HepG2 (cell line): Measurements from ENCODE around the gene CDH13. TPM values are rescaled to one million over a fixed set of nuclear protein-coding genes. Genes with fewer than 3 reads are reported as not detected.

ENCODE experiments used
- ATAC-seq: fragments of 200-7000 bp; cut with Tn5 transposase; 3 replicates; pipeline ENCODE4 v1.9.1; 2020; ENCODE audit warnings: mild to moderate bottlenecking, moderate library complexity
- BruUV-seq: library from RNA; stranded (reverse); fragments of 400-500 nt; replicated peaks from 2 replicates; lab custom pipeline; 2021; lab: Mats Ljungman, UMichigan
- CTCF ChIA-PET: fragments of 300-600 bp; formaldehyde crosslinking; extraction: SDS; loops from one replicate; lab custom pipeline; 2021; ENCODE audit warnings: low total read pairs, inconsistent platforms, low intra/inter-chr PET ratio; lab: Yijun Ruan, JAX
- POLR2A ChIA-PET: fragments of 350-600 bp; sonication (Branson Sonifier 250); formaldehyde crosslinking; loops from one replicate; lab custom pipeline; 2020; ENCODE audit warnings: antibody characterized with exemption, inconsistent platforms; lab: Yijun Ruan, JAX
- DNase-seq: peaks from one replicate; pipeline ENCODE4 v3.0.0-alpha.2; 2015; ENCODE audit warnings: low spot score
- FAIRE-seq: peaks from 3 replicates; lab custom pipeline; 2011; peaks lifted over from hg19 to GRCh38; lab: Jason Lieb, UNC
- H2AFZ ChIP-seq: one replicate; pipeline ENCODE4 v1.6.1; 2011; ENCODE audit warnings: low read length, inconsistent platforms
- H3K27ac ChIP-seq: fragments of 300-600 bp; 3 replicates; pipeline ENCODE4 v1.8.0; 2011; ENCODE audit warnings: mixed run types, mild to moderate bottlenecking, mixed read lengths, low read length, inconsistent platforms; ENCODE audit not compliant: insufficient read depth; ENCODE audit errors: extremely low read length
- H3K27me3 ChIP-seq, 2 experiments: fragments of 200-600 bp in 1 of 2; 2 replicates in 1 of 2; 3 replicates in 1 of 2; pipeline versions ENCODE4 v1.6.0 to v1.8.0; 2011; ENCODE audit warnings: low read length in 2 of 2, mild to moderate bottlenecking in 2 of 2, moderate library complexity in 2 of 2, inconsistent platforms in 1 of 2; ENCODE audit not compliant: insufficient read depth in 2 of 2, control insufficient read depth in 1 of 2
- H3K36me3 ChIP-seq, 2 experiments: fragments of 200-600 bp in 1 of 2; replicated peaks in 1 of 2; 2 replicates in 1 of 2; 3 replicates in 1 of 2; pipeline versions ENCODE4 v1.5.1 to v1.8.0; 2011; ENCODE audit warnings: low read length in 2 of 2, inconsistent platforms in 1 of 2; ENCODE audit not compliant: insufficient read depth in 2 of 2, control insufficient read depth in 1 of 2
- H3K4me1 ChIP-seq: 2 replicates; pipeline ENCODE4 v1.5.1; 2012; ENCODE audit warnings: low read length, inconsistent platforms; ENCODE audit not compliant: insufficient read depth
- H3K4me2 ChIP-seq: 2 replicates; pipeline ENCODE4 v1.6.0; 2011; ENCODE audit warnings: low read depth, low read length, inconsistent platforms
- H3K4me3 ChIP-seq, 3 experiments: fragments of 200-600 bp in 1 of 3; sonication (generic), shearing (Covaris generic) in 1 of 3; replicated peaks in 1 of 3; 2 replicates each; pipeline ENCODE4 v1.5.1; 2011 to 2016; ENCODE audit warnings: low read length in 3 of 3, inconsistent platforms in 2 of 3, low read depth in 2 of 3, mild to moderate bottlenecking in 2 of 3, control low read depth in 1 of 3, mixed read lengths in 1 of 3; ENCODE audit not compliant: insufficient read depth in 1 of 3
- H3K79me2 ChIP-seq: one replicate; pipeline ENCODE4 v1.6.1; 2011; ENCODE audit warnings: low read length, inconsistent platforms; ENCODE audit not compliant: insufficient read depth
- H3K9ac ChIP-seq: 2 replicates; pipeline ENCODE4 v1.6.0; 2011; ENCODE audit warnings: mild to moderate bottlenecking, low read depth, low read length, inconsistent platforms; ENCODE audit not compliant: insufficient read depth
- H3K9me3 ChIP-seq: 2 replicates; pipeline ENCODE4 v1.5.1; 2012; ENCODE audit warnings: mild to moderate bottlenecking, low read length
- H4K20me1 ChIP-seq: 2 replicates; pipeline ENCODE4 v1.6.0; 2011; ENCODE audit warnings: inconsistent platforms, mild to moderate bottlenecking, low read length, moderate library complexity; ENCODE audit not compliant: insufficient read depth
- CBX2 ChIP-seq, 2 experiments: fragments of 200-600 bp in 1 of 2; sonication (generic); formaldehyde crosslinking in 1 of 2; IDR thresholded peaks; 2 replicates each; pipeline versions ENCODE4 v1.7.0 to v1.8.1; 2018 to 2022; ENCODE audit warnings: low read depth in 2 of 2, low read length in 1 of 2, mild to moderate bottlenecking in 1 of 2, missing genetic modification reagents in 1 of 2
- ELF3 ChIP-seq: IDR thresholded peaks from 2 replicates; pipeline ENCODE4 v1.6.1; 2016; ENCODE audit warnings: missing genetic modification reagents, missing compliant biosample characterization
- GLI4 ChIP-seq: sonication (generic); formaldehyde crosslinking; IDR thresholded peaks from 2 replicates; pipeline ENCODE4 v1.5.1; 2020; ENCODE audit warnings: missing genetic modification reagents, mild to moderate bottlenecking, moderate library complexity, borderline replicate concordance
- JUN ChIP-seq: sonication (generic); formaldehyde crosslinking; IDR thresholded peaks from 2 replicates; pipeline ENCODE4 v1.4.0; 2020; ENCODE audit warnings: mild to moderate bottlenecking, missing genetic modification reagents
- KDM6A ChIP-seq: IDR thresholded peaks from 2 replicates; pipeline ENCODE4 v1.6.1; 2016; ENCODE audit warnings: low read depth
- MTF1 ChIP-seq: sonication (generic); formaldehyde crosslinking; IDR thresholded peaks from 2 replicates; pipeline ENCODE4 v1.5.0; 2020; ENCODE audit warnings: missing genetic modification reagents
- NR2F2 ChIP-seq: IDR thresholded peaks from 2 replicates; pipeline ENCODE4 v1.6.1; 2012; ENCODE audit warnings: low read depth, inconsistent platforms, borderline replicate concordance
- RARG ChIP-seq: sonication (generic); formaldehyde crosslinking; IDR thresholded peaks from 2 replicates; pipeline ENCODE4 v1.4.0; 2020; ENCODE audit warnings: low read depth, mild to moderate bottlenecking, missing genetic modification reagents
- RBM39 ChIP-seq: fragments of 200-400 bp; formaldehyde crosslinking; IDR thresholded peaks from one replicate; pipeline ENCODE4 v1.6.1; 2018; ENCODE audit warnings: antibody characterized with exemption, mild to moderate bottlenecking, low read depth, low read length; ENCODE audit not compliant: poor library complexity, severe bottlenecking
- SMARCE1 ChIP-seq: fragments of 450-650 bp; IDR thresholded peaks from 2 replicates; pipeline ENCODE4 v1.6.1; 2017; ENCODE audit warnings: borderline replicate concordance
- XBP1 ChIP-seq: sonication (generic); formaldehyde crosslinking; IDR thresholded peaks from 2 replicates; pipeline ENCODE4 v1.5.0; 2020; ENCODE audit warnings: missing genetic modification reagents
- ZBTB1 ChIP-seq: sonication (generic); formaldehyde crosslinking; IDR thresholded peaks from 2 replicates; pipeline ENCODE4 v1.4.0; 2020; ENCODE audit warnings: missing genetic modification reagents, borderline replicate concordance
- ZNF260 ChIP-seq: sonication (generic); formaldehyde crosslinking; IDR thresholded peaks from 2 replicates; pipeline ENCODE4 v1.4.0; 2020; ENCODE audit warnings: missing genetic modification reagents, low read depth, mild to moderate bottlenecking, borderline replicate concordance
- ZNF644 ChIP-seq: IDR thresholded peaks from 2 replicates; pipeline ENCODE4 v1.6.1; 2016; ENCODE audit warnings: low read depth
- WGBS: methylation state at CpG from one replicate; pipeline ENCODE4 v1.1.6; 2017; ENCODE audit warnings: low lambda C conversion rate; 5-methylcytosine and 5-hydroxymethylcytosine counted together
- in situ Hi-C: cut with HindIII; loops from 2 replicates; pipeline ENCODE4 v1.10.0; 2017; ENCODE audit warnings: low pct_unique_long_range_greater_than_20kb; ENCODE audit not compliant: extremely low pct_ligation_motif_present
- intact Hi-C: fragments of 100-400 bp; cut with micrococcal nuclease; formaldehyde crosslinking; loops from one replicate; pipeline ENCODE4 v1.10.0; 2022; ENCODE audit not compliant: unreplicated experiment
- polyA plus RNA-seq, 8 experiments: library from polyadenylated mRNA; depleted of rRNA in 3 of 8; stranded (reverse) in 7 of 8; unstranded in 1 of 8; fragments of >200 nt; fragmentation: Illumina TruSeq in 4 of 8; extraction: Trizol in 4 of 8; gene quantifications; 2 replicates each; pipeline versions ENCODE4 v1.2.1 to v1.2.3, GENCODE V29; 2011 to 2016; ENCODE audit warnings: low read depth in 4 of 8, missing spikeins in 1 of 8, mixed read lengths in 1 of 8; ENCODE audit not compliant: insufficient read depth in 1 of 8
- total RNA-seq, 5 experiments: library from RNA; depleted of rRNA; stranded (reverse); fragments of >200 nt; fragmentation: Illumina TruSeq; extraction: Trizol; gene quantifications; 2 replicates each; pipeline ENCODE4 v1.2.3, GENCODE V29; 2016; ENCODE audit warnings: low read depth in 1 of 5
- TF ChIP-seq, protein P1 (sequence below): sonication (generic); formaldehyde crosslinking; IDR thresholded peaks from 2 replicates; pipeline ENCODE4 v1.4.0; 2020; ENCODE audit warnings: mild to moderate bottlenecking, missing genetic modification reagents
- TF ChIP-seq, protein P2 (sequence below): sonication (generic); formaldehyde crosslinking; IDR thresholded peaks from 2 replicates; pipeline ENCODE4 v1.5.1; 2020; ENCODE audit warnings: missing genetic modification reagents, mild to moderate bottlenecking, borderline replicate concordance
- TF ChIP-seq, protein P3 (sequence below): sonication (generic); formaldehyde crosslinking; IDR thresholded peaks from 2 replicates; pipeline ENCODE4 v1.4.0; 2020; ENCODE audit warnings: missing genetic modification reagents, borderline replicate concordance

Gene CDH13
- total and polyA plus RNA-seq, 2 of the 13 experiments (the other 11 are each of a cell fraction or from before 2014, with no cell fraction given): not detected

DNA sequence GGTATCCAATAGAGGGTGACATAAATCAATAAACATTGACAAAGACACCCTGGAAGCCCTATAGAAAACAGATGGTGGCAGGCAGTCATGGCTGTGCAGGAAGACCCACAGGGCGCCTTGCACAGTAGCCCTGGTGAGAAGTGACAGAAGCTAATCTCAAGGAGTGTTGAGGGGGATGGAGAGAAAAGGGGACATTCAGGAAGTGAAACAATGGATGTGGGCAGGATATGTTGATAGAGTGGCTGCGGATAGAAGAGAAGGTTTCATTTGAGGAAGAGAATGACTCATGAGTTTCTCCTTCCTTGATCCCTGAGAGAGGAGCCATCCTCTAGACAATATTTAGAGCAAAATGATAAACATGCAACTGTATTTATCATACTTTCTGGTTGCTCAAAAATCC lies 712.2 kb downstream of the CDH13 start (continued):
- TF ChIP-seq, protein P1, sequence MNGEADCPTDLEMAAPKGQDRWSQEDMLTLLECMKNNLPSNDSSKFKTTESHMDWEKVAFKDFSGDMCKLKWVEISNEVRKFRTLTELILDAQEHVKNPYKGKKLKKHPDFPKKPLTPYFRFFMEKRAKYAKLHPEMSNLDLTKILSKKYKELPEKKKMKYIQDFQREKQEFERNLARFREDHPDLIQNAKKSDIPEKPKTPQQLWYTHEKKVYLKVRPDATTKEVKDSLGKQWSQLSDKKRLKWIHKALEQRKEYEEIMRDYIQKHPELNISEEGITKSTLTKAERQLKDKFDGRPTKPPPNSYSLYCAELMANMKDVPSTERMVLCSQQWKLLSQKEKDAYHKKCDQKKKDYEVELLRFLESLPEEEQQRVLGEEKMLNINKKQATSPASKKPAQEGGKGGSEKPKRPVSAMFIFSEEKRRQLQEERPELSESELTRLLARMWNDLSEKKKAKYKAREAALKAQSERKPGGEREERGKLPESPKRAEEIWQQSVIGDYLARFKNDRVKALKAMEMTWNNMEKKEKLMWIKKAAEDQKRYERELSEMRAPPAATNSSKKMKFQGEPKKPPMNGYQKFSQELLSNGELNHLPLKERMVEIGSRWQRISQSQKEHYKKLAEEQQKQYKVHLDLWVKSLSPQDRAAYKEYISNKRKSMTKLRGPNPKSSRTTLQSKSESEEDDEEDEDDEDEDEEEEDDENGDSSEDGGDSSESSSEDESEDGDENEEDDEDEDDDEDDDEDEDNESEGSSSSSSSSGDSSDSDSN (CRISPR knock-in tag): no peak
- no peak for TF ChIP-seq ZNF644 (CRISPR knock-in tag)
- TF ChIP-seq JUN (CRISPR knock-in tag): no peak

DNA sequence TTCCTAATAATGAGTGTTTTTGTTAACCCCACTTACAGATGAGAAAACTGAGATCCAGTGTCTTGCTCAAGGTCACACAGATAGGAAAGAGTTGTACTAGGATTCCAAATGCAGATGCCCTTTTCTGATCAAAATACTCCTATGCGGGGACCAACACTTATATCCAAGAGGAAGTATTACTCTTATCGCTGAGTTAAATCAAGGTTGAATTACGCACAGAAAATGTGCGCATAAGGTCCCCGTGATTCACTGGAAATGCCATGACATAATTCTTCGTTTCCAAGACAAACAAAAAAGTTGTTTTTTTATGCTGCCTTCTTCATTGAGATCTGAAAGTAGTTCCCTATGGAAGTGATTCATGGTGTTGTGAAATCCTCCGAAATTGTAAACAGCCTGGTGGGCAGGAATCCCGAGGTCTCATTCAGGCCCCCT lies 717.2 kb downstream of the CDH13 start:
- ATAC-seq: no peak
- in situ Hi-C loops: no loop called here
- Histone ChIP-seq H3K4me2 (no peak overlapping the region), H2AFZ (no peak overlapping the region)
- CTCF ChIA-PET: no interaction called here
- no peak for TF ChIP-seq ZNF260
- TF ChIP-seq ELF3: no peak
- TF ChIP-seq RARG (CRISPR knock-in tag): no peak
- TF ChIP-seq SMARCE1: no peak
- TF ChIP-seq NR2F2: no peak
- TF ChIP-seq KDM6A (CRISPR knock-in tag): no peak
- TF ChIP-seq RBM39: no peak
- no peak for TF ChIP-seq GLI4 (CRISPR knock-in tag)
- TF ChIP-seq, protein P2, sequence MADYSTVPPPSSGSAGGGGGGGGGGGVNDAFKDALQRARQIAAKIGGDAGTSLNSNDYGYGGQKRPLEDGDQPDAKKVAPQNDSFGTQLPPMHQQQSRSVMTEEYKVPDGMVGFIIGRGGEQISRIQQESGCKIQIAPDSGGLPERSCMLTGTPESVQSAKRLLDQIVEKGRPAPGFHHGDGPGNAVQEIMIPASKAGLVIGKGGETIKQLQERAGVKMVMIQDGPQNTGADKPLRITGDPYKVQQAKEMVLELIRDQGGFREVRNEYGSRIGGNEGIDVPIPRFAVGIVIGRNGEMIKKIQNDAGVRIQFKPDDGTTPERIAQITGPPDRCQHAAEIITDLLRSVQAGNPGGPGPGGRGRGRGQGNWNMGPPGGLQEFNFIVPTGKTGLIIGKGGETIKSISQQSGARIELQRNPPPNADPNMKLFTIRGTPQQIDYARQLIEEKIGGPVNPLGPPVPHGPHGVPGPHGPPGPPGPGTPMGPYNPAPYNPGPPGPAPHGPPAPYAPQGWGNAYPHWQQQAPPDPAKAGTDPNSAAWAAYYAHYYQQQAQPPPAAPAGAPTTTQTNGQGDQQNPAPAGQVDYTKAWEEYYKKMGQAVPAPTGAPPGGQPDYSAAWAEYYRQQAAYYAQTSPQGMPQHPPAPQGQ (CRISPR knock-in tag): no peak
- TF ChIP-seq CBX2 (IDR thresholded peaks at IDR 0.05; ENCODE audit: low read depth, low read length): no peak
- no peak for TF ChIP-seq CBX2 (CRISPR knock-in tag; IDR thresholded peaks at IDR 0.05; ENCODE audit: low read depth)
- TF ChIP-seq XBP1 (CRISPR knock-in tag): no peak
- TF ChIP-seq, protein P3, sequence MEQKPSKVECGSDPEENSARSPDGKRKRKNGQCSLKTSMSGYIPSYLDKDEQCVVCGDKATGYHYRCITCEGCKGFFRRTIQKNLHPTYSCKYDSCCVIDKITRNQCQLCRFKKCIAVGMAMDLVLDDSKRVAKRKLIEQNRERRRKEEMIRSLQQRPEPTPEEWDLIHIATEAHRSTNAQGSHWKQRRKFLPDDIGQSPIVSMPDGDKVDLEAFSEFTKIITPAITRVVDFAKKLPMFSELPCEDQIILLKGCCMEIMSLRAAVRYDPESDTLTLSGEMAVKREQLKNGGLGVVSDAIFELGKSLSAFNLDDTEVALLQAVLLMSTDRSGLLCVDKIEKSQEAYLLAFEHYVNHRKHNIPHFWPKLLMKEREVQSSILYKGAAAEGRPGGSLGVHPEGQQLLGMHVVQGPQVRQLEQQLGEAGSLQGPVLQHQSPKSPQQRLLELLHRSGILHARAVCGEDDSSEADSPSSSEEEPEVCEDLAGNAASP: no peak
- no peak for TF ChIP-seq MTF1 (CRISPR knock-in tag)
- TF ChIP-seq ZBTB1 (CRISPR knock-in tag): no peak
- TF ChIP-seq, all 625 proteins: peak for 0
- Histone ChIP-seq H3K9me3 (no peaks in the 10 kb centered on the region), H3K9ac (no peak overlapping the region), H3K36me3 (no peaks in the 10 kb centered on the region), H4K20me1 (no peaks in the 10 kb centered on the region), H3K79me2 (no peaks in the 10 kb centered on the region), H3K4me3 (no peak overlapping the region), H3K27ac (no peak overlapping the region), H3K4me1 (no peaks in the 10 kb centered on the region), H3K27me3 (peaks cover 0 to 5% of the 10 kb centered on the region in 2 experiments; a peak in 1 of 5 replicates)
- 56% methylated on average over 8 of the region's 8 CpGs for WGBS
- no TSS peak for BruUV-seq
- FAIRE-seq (no peak), DNase-seq (no peak)
- POLR2A ChIA-PET: no interaction called here
- intact Hi-C loops: no loop called here
